Measurements from ENCODE around the gene SESN2. TPM values are rescaled to one million over a fixed set of nuclear protein-coding genes. Genes with fewer than 3 reads are reported as not detected.

Gene SESN2
- polyA plus RNA-seq, 2 of the 4 experiments (the other 2 are of a cell fraction), result 5.2 to 16.6 TPM

GRCh38 chr1:28280501-28280900, 21.2 kb downstream of the SESN2 start:
- POLR2A ChIA-PET, result no interaction called here
- Histone ChIP-seq H3K4me3 (no peak overlapping the region), H3K4me1 (no peaks in the 10 kb centered on the region), H3K4me2 (no peak overlapping the region), H3K27ac (no peak overlapping the region), H3K9me3 (no peaks in the 10 kb centered on the region)
- FAIRE-seq (no peak), ATAC-seq (0 out of 6 replicates have a peak, but pooled peaks of 1 of the 2 experiments have one; percentile 16), DNase-seq (ENCODE audit: low read depth in 1 of 2, low spot score in 1 of 2) (no peak)
- no peak for TF ChIP-seq PBX3 (IDR thresholded peaks at IDR 0.05)
- CTCF ChIA-PET, result interaction anchor here (3.4 kb wide), 1 partner anchor 31 kb away, joined by 15 read pairs; no protein-coding TSS in a partner anchor
- WGBS (ENCODE audit: missing lambda C conversion rate), result 84% methylated on average over 8 of the region's 8 CpGs

- Histone ChIP-seq H3K9me3 (no peaks in the 10 kb centered on the region), H3K27ac (no peak overlapping the region), H3K4me1 (no peaks in the 10 kb centered on the region), H3K4me3 (no peak overlapping the region), H3K4me2 (no peak overlapping the region)
- FAIRE-seq (no peak), DNase-seq (ENCODE audit: low read depth in 1 of 2, low spot score in 1 of 2) (no peak), ATAC-seq (0 out of 6 replicates have a peak, but pooled peaks of 1 of the 2 experiments have one; percentile 5)
- POLR2A ChIA-PET, result no interaction called here
- CTCF ChIA-PET, result interaction anchor here (3.4 kb wide), 1 partner anchor 32 kb away, joined by 15 read pairs; no protein-coding TSS in a partner anchor
- TF ChIP-seq KDM1A (IDR thresholded peaks at IDR 0.05; ENCODE audit: low read depth) (no peak), CHD2 (IDR thresholded peaks at IDR 0.05; ENCODE audit: low read length, partially characterized antibody) (no peak), HMGXB4 (CRISPR knock-in tag; IDR thresholded peaks at IDR 0.05; ENCODE audit: borderline replicate concordance) (no peak), POLR2AphosphoS2 (conservative IDR thresholded peaks at IDR 0.05; ENCODE audit: low read length) (no peak), KDM5A (IDR thresholded peaks at IDR 0.05) (no peak), E2F6 (IDR thresholded peaks at IDR 0.05; ENCODE audit: borderline replicate concordance, low read depth) (no peak), RAD21 (conservative IDR thresholded peaks at IDR 0.05 in 1 of 2, IDR thresholded peaks at IDR 0.05 in 1 of 2) (no peak)
- 80% methylated on average over 4 of the region's 5 CpGs for WGBS (ENCODE audit: missing lambda C conversion rate)
Observed at GRCh38 chr1:28280977-28281381, 21.7 kb downstream of the SESN2 start.

- H3K9me3 ChIP-seq, result no peaks in the 10 kb centered on the region
- FAIRE-seq, result no peak
- CTCF ChIA-PET, result interaction anchor here (3.4 kb wide), 1 partner anchor 33 kb away, joined by 15 read pairs; no protein-coding TSS in a partner anchor
- no peak overlapping the region for H3K4me2 ChIP-seq
- DNase-seq (ENCODE audit: low read depth in 1 of 2, low spot score in 1 of 2), result no peak
- no peak overlapping the region for H3K4me3 ChIP-seq
- no peak for ATAC-seq
- POLR2A ChIA-PET, result no interaction called here
- 87% methylated on average over 10 of the region's 14 CpGs for WGBS (ENCODE audit: missing lambda C conversion rate)
- H3K4me1 ChIP-seq, result no peaks in the 10 kb centered on the region
- TF ChIP-seq JUN (IDR thresholded peaks at IDR 0.05), result 0 out of 5 replicates have a peak, but pooled peaks of 1 of the 2 experiments have one; percentile 4
- no peak for TF ChIP-seq ESRRA (IDR thresholded peaks at IDR 0.05; ENCODE audit: borderline replicate concordance, low read length)
- 0 out of 2 replicates have a peak, but pooled peaks have one; percentile 35 for TF ChIP-seq POLR2AphosphoS2 (conservative IDR thresholded peaks at IDR 0.05; ENCODE audit: low read length)
- no peak overlapping the region for H3K27ac ChIP-seq
Observed at GRCh38 chr1:28281608-28282425, 22.5 kb downstream of the SESN2 start.

- Histone ChIP-seq H3K4me1 (no peaks in the 10 kb centered on the region), H3K9me3 (no peaks in the 10 kb centered on the region), H3K27ac (no peak overlapping the region), H3K4me2 (no peak overlapping the region), H3K4me3 (no peak overlapping the region)
- FAIRE-seq (no peak), DNase-seq (ENCODE audit: low read depth in 1 of 2, low spot score in 1 of 2) (no peak), ATAC-seq (no peak)
- ChIA-PET POLR2A (no interaction called here), CTCF (interaction anchor here (1.3 kb wide), 1 partner anchor 10 kb away, joined by 3 read pairs; no protein-coding TSS in a partner anchor)
- TF ChIP-seq MAFK (IDR thresholded peaks at IDR 0.05; ENCODE audit: partially characterized antibody) (no peak), EP300 (IDR thresholded peaks at IDR 0.05) (no peak)
- 87% methylated on average over 13 of the region's 14 CpGs for WGBS (ENCODE audit: missing lambda C conversion rate)
Observed at GRCh38 chr1:28282426-28283407, 23.4 kb downstream of the SESN2 start.

Measured in A549 (cell line).